HG02938 (cell line): ENCODE measurements around the gene JPH3.

ENCODE experiments used
- ATAC-seq: cut with Tn5 transposase; IDR thresholded peaks from one replicate; pipeline ENCODE4 v1.9.1; 2021; ENCODE audit warnings: mild to moderate bottlenecking, moderate library complexity; ENCODE audit not compliant: unreplicated experiment

Gene JPH3

GRCh38 chr16:87625241-87625797 lies 23.0 kb downstream of the JPH3 start:
- ATAC-seq = no peak

- ATAC-seq = no peak
These were observed 24.1 kb downstream of the JPH3 start for GRCh38 chr16:87626401-87626800.

- ATAC-seq = no peak
These were observed 24.6 kb downstream of the JPH3 start for GRCh38 chr16:87626905-87627304.

GRCh38 chr16:87627542-87628245 lies 25.4 kb downstream of the JPH3 start:
- ATAC-seq = no peak

GRCh38 chr16:87628246-87628923 lies 26.1 kb downstream of the JPH3 start:
- ATAC-seq = no peak

GRCh38 chr16:87628940-87629339 lies 26.6 kb downstream of the JPH3 start:
- no peak for ATAC-seq

GRCh38 chr16:87631067-87631466 lies 28.8 kb downstream of the JPH3 start:
- ATAC-seq = no peak

GRCh38 chr16:87634411-87634810 lies 32.1 kb downstream of the JPH3 start:
- ATAC-seq = no peak

- no peak for ATAC-seq
These were observed 33.3 kb downstream of the JPH3 start for GRCh38 chr16:87635541-87636049.

- ATAC-seq = no peak
These were observed 33.9 kb downstream of the JPH3 start for GRCh38 chr16:87636050-87636684.

GRCh38 chr16:87636741-87637140 lies 34.4 kb downstream of the JPH3 start:
- no peak for ATAC-seq

GRCh38 chr16:87637357-87637756 lies 35.0 kb downstream of the JPH3 start:
- no peak for ATAC-seq

GRCh38 chr16:87638736-87639135 lies 36.4 kb downstream of the JPH3 start:
- no peak for ATAC-seq

GRCh38 chr16:87641721-87642120 lies 39.4 kb downstream of the JPH3 start:
- ATAC-seq = no peak

- no peak for ATAC-seq
These were observed 40.2 kb downstream of the JPH3 start for GRCh38 chr16:87642491-87642890.

- no peak for ATAC-seq
These were observed 41.9 kb downstream of the JPH3 start for GRCh38 chr16:87644186-87644585.

- ATAC-seq = no peak
These were observed 42.3 kb downstream of the JPH3 start for GRCh38 chr16:87644596-87644995.

GRCh38 chr16:87645802-87646201 lies 43.5 kb downstream of the JPH3 start:
- ATAC-seq = no peak

GRCh38 chr16:87647431-87648185 lies 45.3 kb downstream of the JPH3 start:
- ATAC-seq = no peak

- no peak for ATAC-seq
These were observed 45.9 kb downstream of the JPH3 start for GRCh38 chr16:87648236-87648635.
